Inflammatory macrophage treated with lipopolysaccharide for 4 hours (primary cell): Measurements from ENCODE around the gene KCNK16.

Experiments
- DNase-seq: peaks from one replicate; pipeline ENCODE4 v3.0.0-alpha.2; 2020

Gene KCNK16

GRCh38 chr6:39304951-39305350, 17.6 kb downstream of the KCNK16 start:
- no peak for DNase-seq

- no peak for DNase-seq
These were observed 18.9 kb downstream of the KCNK16 start for GRCh38 chr6:39303425-39304153.

DNA sequence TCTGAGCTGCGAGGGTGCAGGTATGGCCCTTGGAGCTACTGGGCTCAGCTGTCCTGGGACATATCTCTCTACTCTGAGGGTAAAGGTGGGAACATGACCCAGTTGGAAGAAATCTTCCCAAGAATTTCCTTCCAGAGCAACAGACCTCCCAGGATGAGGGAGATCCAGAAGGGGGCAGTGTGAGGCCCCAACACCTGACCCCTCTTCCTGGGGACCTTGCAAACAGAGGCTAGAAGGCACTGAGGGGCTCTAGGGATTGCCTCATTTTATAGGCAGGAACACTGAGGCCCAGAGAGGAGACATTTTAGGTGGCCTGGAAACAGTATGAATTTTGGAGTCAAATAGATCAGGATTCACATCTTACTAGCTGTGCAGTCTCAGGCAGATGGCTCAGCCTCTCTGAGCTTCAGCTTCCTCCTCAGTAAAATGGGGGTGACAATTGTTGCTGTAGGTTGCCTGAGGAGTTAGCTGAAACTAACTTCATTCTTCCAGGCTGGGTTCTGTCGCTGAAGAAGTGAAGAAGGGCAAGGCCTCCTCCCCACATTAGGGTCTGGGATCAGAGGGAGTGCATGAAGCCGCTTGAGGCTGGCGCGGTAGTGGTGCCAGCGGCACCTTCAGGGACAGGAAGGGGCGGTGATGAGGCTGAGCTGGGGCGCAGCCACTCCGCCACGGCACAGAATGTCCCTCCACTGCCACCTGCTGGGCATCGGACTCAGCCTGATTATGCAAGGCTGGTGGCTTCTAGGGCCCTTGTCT, 19.7 kb downstream of the KCNK16 start:
- peak; percentile 82 for DNase-seq

GRCh38 chr6:39302011-39302410, 20.5 kb downstream of the KCNK16 start:
- DNase-seq = no peak

GRCh38 chr6:39301606-39302005, 20.9 kb downstream of the KCNK16 start:
- no peak for DNase-seq

DNA sequence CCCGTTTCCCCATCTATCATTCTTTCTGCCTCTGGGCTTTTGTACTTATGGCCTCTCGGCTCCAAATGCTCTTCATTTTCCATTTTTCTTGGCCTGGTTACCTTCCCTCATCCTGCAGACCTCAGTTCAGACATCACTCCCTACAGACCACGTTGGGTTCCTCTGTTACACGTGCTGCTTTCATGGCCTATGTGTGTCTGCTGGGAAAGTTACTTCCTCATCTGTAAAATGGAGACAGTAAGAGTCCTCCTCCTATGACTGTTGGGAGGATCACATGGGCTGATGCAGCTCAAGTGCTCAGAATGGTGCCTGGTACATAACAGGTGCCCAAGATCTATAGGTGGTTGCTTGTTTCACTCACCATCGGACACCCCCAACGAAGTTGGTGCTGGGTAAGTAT, 21.8 kb downstream of the KCNK16 start:
- DNase-seq = peak; percentile 59

DNA sequence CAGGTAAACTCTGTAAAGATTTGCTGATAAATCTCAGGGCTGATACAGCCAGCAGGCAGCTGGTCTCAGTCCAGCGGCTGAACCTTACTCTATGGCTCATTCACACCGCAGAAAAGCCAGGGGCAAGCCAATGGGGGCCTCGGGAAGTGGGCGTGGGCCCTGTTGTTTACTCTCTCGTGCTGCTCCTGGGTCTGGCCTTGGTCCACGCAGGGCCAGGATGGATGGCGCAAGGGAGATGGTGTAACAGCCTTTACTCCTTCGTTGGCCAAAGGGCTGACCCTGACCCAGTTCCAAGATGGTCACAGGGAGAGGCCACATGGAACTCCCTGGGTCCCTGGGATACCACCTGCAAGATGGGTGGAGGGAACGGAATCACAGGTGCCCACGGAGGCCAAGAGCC, 24.4 kb downstream of the KCNK16 start:
- DNase-seq = no peak

DNA sequence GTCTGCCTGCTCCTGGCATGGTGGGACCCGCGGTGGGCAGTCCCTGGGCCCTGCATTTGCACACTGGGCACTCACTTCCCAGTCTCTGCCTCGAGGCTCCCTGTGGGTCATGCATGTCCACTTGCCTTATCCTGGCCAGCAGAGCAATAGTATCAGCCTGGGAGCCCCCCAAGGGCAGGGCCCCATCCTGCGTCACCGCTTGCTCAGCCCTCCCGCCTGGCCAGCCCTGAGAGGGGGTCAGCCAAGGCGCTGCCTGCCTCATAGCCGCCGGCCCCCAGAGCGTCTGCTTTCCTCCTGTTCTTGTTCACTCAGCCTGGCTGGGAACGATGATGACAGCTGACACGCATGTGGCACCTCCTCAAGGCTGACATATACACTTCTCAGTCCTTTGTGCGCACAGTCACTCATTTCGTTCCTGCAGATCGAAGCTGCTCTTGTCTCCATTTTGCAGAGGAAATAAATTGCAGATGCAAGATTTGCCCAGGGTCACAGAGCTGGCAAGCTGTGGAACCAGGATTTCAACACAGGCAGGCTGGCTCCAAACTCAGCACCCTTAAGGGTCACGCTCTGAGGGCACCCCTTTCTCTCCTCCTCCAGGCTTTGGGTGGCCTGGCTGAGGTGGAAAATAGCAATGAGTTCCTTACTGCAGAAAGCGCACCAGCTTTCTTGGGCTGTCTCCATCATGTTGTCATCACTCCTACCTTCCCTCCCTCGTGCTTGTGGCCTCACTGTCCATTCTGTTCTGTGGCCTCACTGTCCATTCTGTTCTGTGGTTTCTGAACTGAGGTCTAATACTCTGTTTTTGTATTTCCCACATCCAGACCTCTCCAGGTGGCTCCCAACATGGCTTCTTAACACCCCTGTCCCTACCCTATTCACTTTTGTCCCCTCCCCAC, 25.5 kb downstream of the KCNK16 start:
- DNase-seq = no peak

- DNase-seq = no peak
These were observed 26.9 kb downstream of the KCNK16 start for GRCh38 chr6:39295611-39296011.

DNA sequence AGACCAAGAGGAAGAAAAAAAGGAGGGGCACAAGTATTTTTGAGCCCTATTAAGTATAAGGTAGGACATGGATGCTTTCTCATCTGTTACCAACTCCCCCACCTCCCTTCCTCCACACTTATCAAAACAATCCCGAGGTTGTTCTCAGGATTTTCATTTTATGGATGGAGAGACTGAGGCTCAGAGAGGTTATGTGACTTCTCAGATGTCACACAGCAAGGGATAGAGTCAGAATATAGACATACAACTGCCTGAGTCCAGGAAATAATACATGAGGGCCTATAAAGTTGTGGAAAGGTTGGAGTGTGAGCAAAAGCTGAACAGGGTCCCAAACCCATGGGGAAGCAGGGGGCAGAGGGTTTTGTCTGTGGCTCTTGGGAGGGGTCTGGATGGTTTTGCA, 27.6 kb downstream of the KCNK16 start:
- no peak for DNase-seq

- DNase-seq = peak; percentile 46
These were observed 28.4 kb downstream of the KCNK16 start for GRCh38 chr6:39294133-39294532.

DNA sequence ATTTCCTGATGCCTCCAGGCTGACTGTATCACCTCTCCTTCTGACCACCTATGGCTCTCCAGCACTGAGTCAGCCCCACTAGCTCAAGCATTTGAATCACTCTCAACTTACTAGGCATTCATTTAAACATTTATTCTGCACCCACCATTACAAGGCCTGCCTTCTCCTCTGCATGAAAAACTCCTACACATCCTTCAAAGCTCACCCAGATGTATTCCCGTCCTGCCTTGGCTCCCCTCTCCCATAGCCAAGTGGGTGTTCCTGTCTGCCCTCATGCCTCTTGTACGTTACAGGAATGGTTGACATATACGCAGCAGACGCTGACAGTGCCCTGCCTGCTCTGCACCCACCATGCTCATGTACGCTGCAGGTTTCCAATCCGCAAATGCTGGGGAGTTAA, 29.9 kb downstream of the KCNK16 start:
- DNase-seq = no peak

DNA sequence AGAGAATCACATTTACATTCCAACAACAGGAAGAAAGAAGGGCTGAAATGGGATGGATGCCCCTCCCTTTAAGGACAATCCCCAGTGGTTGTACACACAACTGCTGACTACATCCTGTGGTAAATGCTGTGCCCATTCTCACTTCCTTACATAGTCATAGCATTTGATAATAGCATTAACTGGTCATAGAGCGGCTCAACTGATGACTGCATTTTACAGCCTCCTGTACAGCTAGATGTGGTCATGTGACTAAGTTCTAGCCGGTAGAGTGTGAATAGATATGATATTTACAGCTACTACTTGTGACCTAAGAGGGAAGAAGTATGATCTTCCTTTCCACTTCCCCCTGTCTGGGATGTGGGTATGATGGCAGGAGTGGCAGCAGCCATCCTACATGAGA, 33.0 kb downstream of the KCNK16 start:
- DNase-seq = peak; percentile 89

- no peak for DNase-seq
These were observed 34.9 kb downstream of the KCNK16 start for GRCh38 chr6:39287601-39288000.

DNA sequence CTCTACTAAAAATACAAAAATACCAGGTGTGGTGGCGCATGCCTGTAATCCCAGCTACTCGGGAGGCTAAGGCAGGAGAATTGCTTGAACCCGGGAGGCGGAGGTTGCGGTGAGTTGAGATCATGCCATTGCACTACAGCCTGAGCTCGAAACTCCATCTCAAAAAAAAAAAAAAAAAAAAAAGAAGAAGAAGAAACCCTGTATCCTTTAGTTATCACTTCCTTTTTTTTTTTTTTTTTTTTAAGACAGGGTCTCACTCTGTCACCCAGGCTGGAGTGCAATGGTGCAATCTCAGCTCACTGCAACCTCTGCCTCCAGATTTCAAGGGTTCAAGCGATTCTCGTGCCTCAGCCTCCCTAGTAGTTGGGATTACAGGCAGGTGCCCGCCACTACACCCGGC, 35.9 kb downstream of the KCNK16 start:
- peak; percentile 62 for DNase-seq

- peak; percentile 46 for DNase-seq
These were observed 39.7 kb downstream of the KCNK16 start for GRCh38 chr6:39282774-39283173.

DNA sequence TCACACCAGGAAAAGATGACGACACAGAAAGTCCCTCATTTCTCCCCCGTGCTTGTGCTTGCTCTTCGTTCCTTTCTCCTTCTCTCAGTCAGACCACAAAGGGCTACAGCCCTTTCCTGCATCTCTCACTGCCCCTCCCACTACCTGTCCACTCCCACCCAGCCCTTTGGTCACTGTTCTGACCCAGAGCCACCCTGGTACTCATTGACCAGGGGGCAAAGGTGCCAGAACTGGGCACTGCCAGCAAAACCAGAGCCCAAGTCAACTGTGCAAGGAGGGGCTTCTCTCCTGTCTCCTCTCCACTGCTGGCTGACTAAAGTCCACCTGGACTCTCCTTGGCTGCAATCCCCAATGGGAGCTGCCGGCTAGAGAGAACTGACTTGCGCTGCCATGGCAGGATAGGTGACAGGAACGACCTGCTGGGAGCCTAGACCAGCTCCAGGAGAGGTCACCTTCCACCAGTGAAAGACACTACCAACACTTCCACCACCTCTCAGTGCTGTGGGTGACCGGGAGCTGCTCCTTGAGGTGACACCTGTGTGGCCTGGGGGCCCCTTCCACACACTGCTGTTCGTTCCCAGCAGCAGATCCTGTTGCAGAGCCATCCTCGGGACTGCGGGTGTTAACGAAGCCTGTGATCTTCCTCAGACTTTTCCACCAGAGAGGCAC, 41.1 kb downstream of the KCNK16 start:
- DNase-seq = no peak

- peak; percentile 87 for DNase-seq
These were observed 42.2 kb downstream of the KCNK16 start for GRCh38 chr6:39280247-39280731.

DNA sequence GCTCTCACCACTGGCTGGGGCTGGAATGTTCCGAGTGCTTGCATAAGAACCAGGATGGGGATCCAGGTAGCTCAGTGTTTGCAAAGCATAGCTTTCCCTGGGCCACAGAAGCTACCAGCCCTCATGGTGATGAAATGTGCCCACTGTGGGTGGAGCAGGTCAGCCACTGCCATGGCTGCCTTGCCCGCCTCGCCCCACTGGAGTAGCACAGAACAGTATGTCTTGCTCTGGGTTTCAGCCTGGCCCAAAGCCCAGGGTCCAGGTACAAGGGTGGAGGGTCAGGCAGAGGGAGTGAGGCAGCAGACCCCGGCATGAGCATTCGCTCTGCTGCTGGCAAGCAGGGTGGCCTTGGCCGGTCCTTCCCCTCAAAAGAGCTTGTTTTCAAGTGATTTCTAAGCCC, 43.0 kb downstream of the KCNK16 start:
- DNase-seq = no peak

- no peak for DNase-seq
These were observed 46.0 kb downstream of the KCNK16 start for GRCh38 chr6:39276379-39276995.

GRCh38 chr6:39274903-39275302, 47.6 kb downstream of the KCNK16 start:
- no peak for DNase-seq

DNA sequence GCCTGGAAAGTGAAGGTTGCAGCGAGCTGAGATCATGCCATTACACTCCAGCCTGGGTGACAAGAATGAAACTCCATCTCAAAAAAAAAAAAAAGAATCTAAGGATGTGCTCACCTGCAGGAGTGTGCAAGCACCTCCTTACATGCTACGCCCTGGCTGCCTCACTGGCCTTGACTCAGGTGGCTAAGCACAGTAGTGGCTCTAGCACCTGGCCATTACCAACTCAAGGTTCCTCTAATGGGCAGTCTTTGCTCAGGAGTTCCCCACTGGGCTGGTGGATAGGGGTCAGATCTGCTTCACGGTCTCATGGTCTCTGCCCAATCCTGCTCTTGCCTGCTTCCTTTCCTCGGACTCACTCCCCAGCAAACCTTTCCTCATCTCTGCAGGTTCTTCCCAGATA, 48.0 kb downstream of the KCNK16 start:
- no peak for DNase-seq
